SU-DHL-6 (cell line): ENCODE measurements around the gene YIPF2.

Source experiments
- H2AFZ ChIP-seq: fragments of 200-600 bp; sonication (generic); 2 replicates; pipeline ENCODE4 v1.6.1; 2014; ENCODE audit warnings: low read depth, mild to moderate bottlenecking, moderate library complexity, mixed read lengths, antibody characterized with exemption, low read length; ENCODE audit not compliant: severe bottlenecking
- H3F3A ChIP-seq: fragments of 200-600 bp; shearing (Covaris generic); 2 replicates; pipeline ENCODE4 v1.6.0; 2016; ENCODE audit warnings: antibody characterized with exemption, mild to moderate bottlenecking; ENCODE audit not compliant: insufficient read depth
- H3K27ac ChIP-seq: fragments of 200-600 bp; sonication (generic); 2 replicates; pipeline ENCODE4 v1.5.1; 2016; ENCODE audit warnings: low read depth, mild to moderate bottlenecking, low read length, moderate library complexity, mixed read lengths
- H3K27me3 ChIP-seq: fragments of 200-600 bp; sonication (generic), shearing (Covaris generic); 2 replicates; pipeline ENCODE4 v1.6.0; 2014; ENCODE audit warnings: mild to moderate bottlenecking, low read length
- H3K36me3 ChIP-seq: fragments of 200-600 bp; sonication (generic); 2 replicates; pipeline ENCODE4 v1.6.1; 2014; ENCODE audit warnings: mild to moderate bottlenecking, low read length, mixed read lengths
- H3K4me2 ChIP-seq: fragments of 300-600, 200-600 bp; shearing (Covaris generic), sonication (generic); 2 replicates; pipeline ENCODE4 v1.6.0; 2014; ENCODE audit warnings: low read length, low read depth, mild to moderate bottlenecking; ENCODE audit not compliant: poor library complexity, severe bottlenecking
- H3K4me3 ChIP-seq: fragments of 200-600 bp; sonication (generic); 2 replicates; pipeline ENCODE4 v1.5.1; 2014; ENCODE audit warnings: antibody characterized with exemption, low read length, mild to moderate bottlenecking, mixed read lengths; ENCODE audit not compliant: insufficient read depth, poor library complexity, severe bottlenecking
- H3K79me2 ChIP-seq: fragments of 200-600 bp; sonication (generic); 2 replicates; pipeline ENCODE4 v1.6.1; 2014; ENCODE audit warnings: mild to moderate bottlenecking, low read length, moderate library complexity; ENCODE audit not compliant: insufficient read depth
- H3K9ac ChIP-seq: fragments of 200-600 bp; sonication (generic); 2 replicates; pipeline ENCODE4 v1.7.0; 2014; ENCODE audit warnings: mild to moderate bottlenecking, low read length
- H3K9me2 ChIP-seq: fragments of 200-600 bp; sonication (generic); replicated peaks from 2 replicates; pipeline ENCODE4 v1.6.1; 2014; ENCODE audit warnings: low read length; ENCODE audit not compliant: insufficient read depth
- H3K9me3 ChIP-seq: fragments of 200-600 bp; sonication (generic); 2 replicates; pipeline ENCODE4 v1.6.1; 2014; ENCODE audit warnings: low read length, mixed read lengths; ENCODE audit not compliant: insufficient read depth
- H4K20me1 ChIP-seq: fragments of 200-600 bp; sonication (generic); 2 replicates; pipeline ENCODE4 v1.6.1; 2014; ENCODE audit warnings: low read depth, mild to moderate bottlenecking, antibody characterized with exemption, low read length, moderate library complexity, mixed read lengths
- EZH2phosphoT487 ChIP-seq: fragments of 200-600 bp; sonication (generic), shearing (Covaris generic); conservative IDR thresholded peaks from 2 replicates; pipeline ENCODE4 v1.6.1; 2018; ENCODE audit warnings: mild to moderate bottlenecking, antibody characterized with exemption, low read length, moderate library complexity, mixed read lengths
- TF ChIP-seq, protein P1 (sequence below): fragments of 200-600 bp; sonication (generic); IDR thresholded peaks from one replicate; pipeline ENCODE4 v1.5.1; 2017; ENCODE audit warnings: antibody characterized with exemption, mild to moderate bottlenecking, low read length, moderate library complexity; ENCODE audit not compliant: insufficient read depth, poor library complexity, severe bottlenecking

YIPF2 gene

GRCh38 chr19:10920781-10921180, 7.7 kb downstream of the YIPF2 start:
- Histone ChIP-seq H3K36me3 (no peaks in the 10 kb centered on the region), H3K4me2 (no peak overlapping the region), H3K9ac (no peak overlapping the region), H3K4me3 (no peak overlapping the region), H3K9me3 (no peaks in the 10 kb centered on the region), H2AFZ (no peak overlapping the region), H4K20me1 (no peaks in the 10 kb centered on the region), H3K27ac (no peak overlapping the region), H3F3A (0 out of 2 replicates have a peak, but pooled peaks cover 4% of the 10 kb centered on the region), H3K9me2 (no peaks in the 10 kb centered on the region), H3K27me3 (no peaks in the 10 kb centered on the region), H3K79me2 (no peaks in the 10 kb centered on the region)
- TF ChIP-seq EZH2phosphoT487 = no peak
- TF ChIP-seq, protein P1, sequence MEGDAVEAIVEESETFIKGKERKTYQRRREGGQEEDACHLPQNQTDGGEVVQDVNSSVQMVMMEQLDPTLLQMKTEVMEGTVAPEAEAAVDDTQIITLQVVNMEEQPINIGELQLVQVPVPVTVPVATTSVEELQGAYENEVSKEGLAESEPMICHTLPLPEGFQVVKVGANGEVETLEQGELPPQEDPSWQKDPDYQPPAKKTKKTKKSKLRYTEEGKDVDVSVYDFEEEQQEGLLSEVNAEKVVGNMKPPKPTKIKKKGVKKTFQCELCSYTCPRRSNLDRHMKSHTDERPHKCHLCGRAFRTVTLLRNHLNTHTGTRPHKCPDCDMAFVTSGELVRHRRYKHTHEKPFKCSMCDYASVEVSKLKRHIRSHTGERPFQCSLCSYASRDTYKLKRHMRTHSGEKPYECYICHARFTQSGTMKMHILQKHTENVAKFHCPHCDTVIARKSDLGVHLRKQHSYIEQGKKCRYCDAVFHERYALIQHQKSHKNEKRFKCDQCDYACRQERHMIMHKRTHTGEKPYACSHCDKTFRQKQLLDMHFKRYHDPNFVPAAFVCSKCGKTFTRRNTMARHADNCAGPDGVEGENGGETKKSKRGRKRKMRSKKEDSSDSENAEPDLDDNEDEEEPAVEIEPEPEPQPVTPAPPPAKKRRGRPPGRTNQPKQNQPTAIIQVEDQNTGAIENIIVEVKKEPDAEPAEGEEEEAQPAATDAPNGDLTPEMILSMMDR = no peak

GRCh38 chr19:10920288-10920655, 8.2 kb downstream of the YIPF2 start:
- Histone ChIP-seq H3K4me3 (no peak overlapping the region), H3K27me3 (no peaks in the 10 kb centered on the region), H3K36me3 (no peaks in the 10 kb centered on the region), H3K9me2 (no peaks in the 10 kb centered on the region), H3K4me2 (no peak overlapping the region), H2AFZ (no peak overlapping the region), H3K79me2 (no peaks in the 10 kb centered on the region), H4K20me1 (no peaks in the 10 kb centered on the region), H3F3A (0 out of 2 replicates have a peak, but pooled peaks cover 4% of the 10 kb centered on the region), H3K27ac (no peak overlapping the region), H3K9ac (no peak overlapping the region), H3K9me3 (no peaks in the 10 kb centered on the region)
- no peak for TF ChIP-seq EZH2phosphoT487
- TF ChIP-seq, protein P1 = no peak

DNA sequence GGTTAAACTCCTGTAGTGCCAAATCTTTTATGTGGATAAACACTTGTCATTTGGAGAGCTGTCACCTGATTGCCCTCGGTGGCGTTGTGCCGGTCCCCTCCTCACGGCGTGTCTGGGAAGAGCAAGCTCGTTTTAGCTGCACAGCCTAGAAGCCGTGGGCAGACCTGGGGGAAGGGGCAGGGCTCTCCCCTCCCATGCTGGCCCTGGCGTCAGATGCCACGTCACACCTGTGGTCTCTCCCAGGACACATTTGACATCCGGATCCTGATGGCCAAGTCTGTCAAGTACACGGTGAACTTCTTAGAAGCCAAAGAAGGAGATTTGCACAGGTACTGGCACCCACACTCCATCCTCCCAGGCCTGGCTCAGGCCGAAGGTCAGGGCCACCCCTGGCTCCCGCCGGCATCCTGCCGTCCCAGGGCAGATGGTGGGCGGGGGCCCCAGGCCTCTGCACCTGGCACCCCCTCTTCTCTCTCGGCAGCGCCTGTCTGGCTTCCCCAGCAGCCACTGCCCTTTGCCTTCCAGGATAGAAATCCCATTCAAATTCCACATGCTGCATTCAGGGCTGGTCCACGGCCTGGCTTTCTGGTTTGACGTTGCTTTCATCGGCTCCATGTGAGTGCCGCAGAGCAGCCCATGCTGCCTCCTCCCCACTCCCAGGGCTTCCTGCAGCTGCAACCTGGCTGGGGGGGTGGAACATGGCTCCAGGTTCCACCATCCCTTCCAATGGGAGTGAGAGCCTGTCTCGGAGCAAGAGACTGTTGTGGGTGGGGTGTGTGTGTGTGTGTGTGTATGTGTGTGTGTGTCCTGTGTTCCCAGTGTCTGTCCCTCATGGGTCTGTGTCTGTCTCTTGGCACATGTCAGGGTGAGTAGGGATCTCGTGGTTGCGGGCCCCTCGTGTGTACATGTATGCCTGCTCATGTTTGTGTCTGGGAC, 8.8 kb downstream of the YIPF2 start:
- Histone ChIP-seq H4K20me1 (no peaks in the 10 kb centered on the region), H3F3A (0 out of 2 replicates have a peak, but pooled peaks cover 4% of the 10 kb centered on the region), H3K9me2 (no peaks in the 10 kb centered on the region), H3K27ac (no peak overlapping the region), H3K4me2 (no peak overlapping the region), H3K79me2 (no peaks in the 10 kb centered on the region), H3K27me3 (no peaks in the 10 kb centered on the region), H3K36me3 (no peaks in the 10 kb centered on the region), H3K9ac (no peak overlapping the region), H3K9me3 (no peaks in the 10 kb centered on the region), H2AFZ (no peak overlapping the region), H3K4me3 (no peak overlapping the region)
- TF ChIP-seq, protein P1 = no peak
- no peak for TF ChIP-seq EZH2phosphoT487
